ENCODE data around the gene PLEKHO1. TPM values are rescaled to one million over a fixed set of nuclear protein-coding genes. Genes with fewer than 3 reads are reported as not detected.

The PLEKHO1 gene
- total RNA-seq, 3 donors from 2014 or later (not counting 1 experiment from before 2014, with no cell fraction given): 53.3 to 73.8 (median 64.6) TPM

DNA sequence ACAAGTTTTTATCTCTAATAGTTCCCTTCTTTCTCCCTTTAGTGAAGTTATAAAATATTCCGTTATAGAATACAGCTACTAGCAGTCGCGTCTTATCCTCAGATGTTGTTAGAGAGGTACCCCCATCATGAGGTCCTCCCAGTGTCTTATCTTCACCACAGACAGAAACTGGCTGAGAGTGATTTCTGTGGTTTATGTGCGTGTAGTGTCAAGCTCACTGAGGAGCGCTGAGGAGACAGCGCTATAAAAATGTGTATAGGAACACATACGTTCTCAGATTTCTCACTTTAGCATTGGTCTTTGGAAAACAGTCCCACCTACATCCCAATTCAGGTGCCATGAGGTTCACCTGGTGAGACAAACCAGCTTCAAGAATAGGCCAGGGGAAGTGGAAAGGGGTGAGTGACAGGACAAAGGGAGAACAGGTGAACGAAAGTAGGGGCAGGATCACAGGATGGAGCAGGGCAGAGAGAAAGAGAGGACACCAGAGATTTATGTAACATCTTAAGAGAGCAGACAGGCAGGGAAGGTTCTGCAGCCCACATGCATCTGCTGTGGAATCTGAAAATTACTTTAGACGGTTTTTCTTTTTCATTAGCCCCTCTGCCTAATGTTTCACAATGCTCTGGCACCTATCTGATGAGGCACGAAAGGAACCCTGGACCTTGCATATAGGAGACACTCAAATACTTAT, 2.7 kb upstream of the PLEKHO1 start:
- intact Hi-C loops (cut with micrococcal nuclease): loop anchor here (5.0 kb wide), 1 partner anchor 35 kb away; no protein-coding TSS in a partner anchor
- peak in 1 of 2 donors; percentile 41 for DNase-seq
- H3K27ac ChIP-seq (ENCODE audit: low read length): no peak overlapping the region

DNA sequence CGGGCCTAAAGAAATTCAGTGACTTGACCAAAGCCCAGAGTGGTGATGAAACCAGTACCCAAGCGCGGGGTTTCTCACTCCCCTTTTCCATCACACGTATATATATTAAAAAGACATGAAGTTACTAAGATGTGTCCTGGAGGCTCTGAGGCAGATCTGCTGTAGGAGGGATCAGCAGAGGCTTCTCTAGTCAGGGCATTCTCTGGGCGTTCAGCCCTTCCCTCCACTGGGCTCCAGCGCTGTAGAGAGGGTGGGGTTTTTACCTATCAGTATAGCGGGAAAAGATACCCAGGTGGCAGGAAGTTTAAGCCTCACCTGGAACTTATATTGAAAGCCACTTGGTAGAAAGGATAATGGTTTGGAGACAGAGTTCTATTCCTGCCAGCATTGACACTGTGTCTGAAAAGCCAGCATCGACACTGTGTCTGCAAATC, 862 bp upstream of the PLEKHO1 start:
- WGBS (ENCODE audit: insufficient coverage): 36% methylated on average over 4 of the region's 8 CpGs
- H3K36me3 Mint-ChIP-seq: no peaks in the 10 kb centered on the region
- H3K9me3 Mint-ChIP-seq: no peaks in the 10 kb centered on the region
- peak overlapping the region; percentile 69 for H3K27ac ChIP-seq (ENCODE audit: low read length)
- peaks cover 27% of the 10 kb centered on the region for H3K4me1 ChIP-seq (ENCODE audit: control insufficient read depth, insufficient read depth, low read length)
- intact Hi-C loops (cut with micrococcal nuclease): loop anchor here (5.0 kb wide), 1 partner anchor 37 kb away; no protein-coding TSS in a partner anchor
- peak in 1 of 2 donors; percentile 31 for DNase-seq
- no peak for ATAC-seq
- H3K36me3 ChIP-seq (ENCODE audit: control insufficient read depth, insufficient read depth, low read length): peaks cover 5% of the 10 kb centered on the region
- H3K27ac Mint-ChIP-seq: peak overlapping the region; percentile 76 to 92
- H3K27me3 Mint-ChIP-seq (ENCODE audit: low read depth in 2 of 2): no peaks in the 10 kb centered on the region
- peaks cover 32 to 40% of the 10 kb centered on the region in 2 donors for H3K4me1 Mint-ChIP-seq
- no peaks in the 10 kb centered on the region for H3K9me3 ChIP-seq (ENCODE audit: control insufficient read depth, insufficient read depth, low read length)
- H3K27me3 ChIP-seq (ENCODE audit: control insufficient read depth, insufficient read depth, low read length): no peaks in the 10 kb centered on the region
- peak overlapping the region; percentile 92 for H3K4me3 Mint-ChIP-seq
- TF ChIP-seq, protein P1, sequence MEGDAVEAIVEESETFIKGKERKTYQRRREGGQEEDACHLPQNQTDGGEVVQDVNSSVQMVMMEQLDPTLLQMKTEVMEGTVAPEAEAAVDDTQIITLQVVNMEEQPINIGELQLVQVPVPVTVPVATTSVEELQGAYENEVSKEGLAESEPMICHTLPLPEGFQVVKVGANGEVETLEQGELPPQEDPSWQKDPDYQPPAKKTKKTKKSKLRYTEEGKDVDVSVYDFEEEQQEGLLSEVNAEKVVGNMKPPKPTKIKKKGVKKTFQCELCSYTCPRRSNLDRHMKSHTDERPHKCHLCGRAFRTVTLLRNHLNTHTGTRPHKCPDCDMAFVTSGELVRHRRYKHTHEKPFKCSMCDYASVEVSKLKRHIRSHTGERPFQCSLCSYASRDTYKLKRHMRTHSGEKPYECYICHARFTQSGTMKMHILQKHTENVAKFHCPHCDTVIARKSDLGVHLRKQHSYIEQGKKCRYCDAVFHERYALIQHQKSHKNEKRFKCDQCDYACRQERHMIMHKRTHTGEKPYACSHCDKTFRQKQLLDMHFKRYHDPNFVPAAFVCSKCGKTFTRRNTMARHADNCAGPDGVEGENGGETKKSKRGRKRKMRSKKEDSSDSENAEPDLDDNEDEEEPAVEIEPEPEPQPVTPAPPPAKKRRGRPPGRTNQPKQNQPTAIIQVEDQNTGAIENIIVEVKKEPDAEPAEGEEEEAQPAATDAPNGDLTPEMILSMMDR (IDR thresholded peaks at IDR 0.05): no peak
- peak overlapping the region; percentile 79 for H3K4me3 ChIP-seq (ENCODE audit: low read length)

More for the DNA sequence above, 2.7 kb upstream of the PLEKHO1 start:
- TF ChIP-seq, protein P1 (IDR thresholded peaks at IDR 0.05): no peak
- H3K4me3 Mint-ChIP-seq: peak overlapping the region; percentile 8
- peak overlapping the region; percentile 2 to 43 for H3K27ac Mint-ChIP-seq
- no peak for ATAC-seq
- peaks cover 23% of the 10 kb centered on the region for H3K4me1 ChIP-seq (ENCODE audit: control insufficient read depth, insufficient read depth, low read length)
- no peak overlapping the region for H3K4me3 ChIP-seq (ENCODE audit: low read length)
- H3K27me3 Mint-ChIP-seq (ENCODE audit: low read depth in 2 of 2): no peaks in the 10 kb centered on the region
- peaks cover 31% of the 10 kb centered on the region in 2 donors for H3K4me1 Mint-ChIP-seq
- H3K27me3 ChIP-seq (ENCODE audit: control insufficient read depth, insufficient read depth, low read length): no peaks in the 10 kb centered on the region
- H3K36me3 Mint-ChIP-seq: no peaks in the 10 kb centered on the region
- no peaks in the 10 kb centered on the region for H3K9me3 ChIP-seq (ENCODE audit: control insufficient read depth, insufficient read depth, low read length)
- WGBS (ENCODE audit: insufficient coverage): 31% methylated on average over 7 of the region's 10 CpGs
- H3K36me3 ChIP-seq (ENCODE audit: control insufficient read depth, insufficient read depth, low read length): no peaks in the 10 kb centered on the region
- no peaks in the 10 kb centered on the region for H3K9me3 Mint-ChIP-seq

DNA sequence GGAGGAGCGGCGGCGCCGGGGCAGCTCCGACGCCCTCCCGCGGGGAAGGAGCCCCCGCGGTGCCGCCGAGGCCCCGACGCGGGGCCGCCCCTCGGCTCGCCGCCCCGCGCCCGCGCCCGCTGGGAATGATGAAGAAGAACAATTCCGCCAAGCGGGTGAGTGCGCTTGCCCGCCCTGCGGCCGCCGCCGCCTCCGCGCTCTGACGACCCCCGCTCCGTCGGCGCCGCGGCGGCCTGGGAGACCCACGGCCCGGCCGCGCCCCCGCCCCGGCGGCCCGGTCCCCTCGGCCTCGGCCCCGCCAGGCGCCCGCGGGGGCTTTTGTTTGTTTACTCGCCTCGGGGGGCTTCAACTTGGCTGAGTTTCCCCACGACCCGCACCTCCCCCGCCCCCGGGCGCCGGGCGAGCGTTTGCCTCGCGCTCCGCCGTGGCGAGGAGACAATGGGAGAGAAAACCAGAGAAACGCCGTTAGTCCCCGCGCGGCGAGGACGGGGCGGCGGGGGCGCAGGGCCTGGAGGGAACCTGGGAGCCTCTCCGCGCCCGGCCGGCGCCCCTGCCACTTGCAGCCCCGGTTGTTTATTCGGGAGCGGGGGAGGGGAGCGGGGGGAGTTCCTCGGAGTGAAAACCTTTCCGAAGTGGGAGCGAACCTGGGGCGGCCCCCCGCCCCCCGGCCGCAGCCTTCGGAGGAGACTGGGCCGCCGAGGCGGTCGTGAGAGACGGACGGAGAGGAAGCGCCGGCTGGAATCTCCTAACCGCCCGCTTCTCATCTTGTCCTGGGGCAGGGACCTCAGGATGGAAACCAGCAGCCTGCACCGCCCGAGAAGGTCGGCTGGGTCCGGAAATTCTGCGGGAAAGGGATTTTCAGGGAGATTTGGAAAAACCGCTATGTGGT, 661 bp downstream of the PLEKHO1 start:
- Histone ChIP-seq H3K4me1 (ENCODE audit: control insufficient read depth, insufficient read depth, low read length) (peaks cover 32% of the 10 kb centered on the region), H3K4me3 (ENCODE audit: low read length) (peak overlapping the region; percentile 79), H3K9me3 (ENCODE audit: control insufficient read depth, insufficient read depth, low read length) (no peaks in the 10 kb centered on the region), H3K27ac (ENCODE audit: low read length) (peak overlapping the region; percentile 79), H3K36me3 (ENCODE audit: control insufficient read depth, insufficient read depth, low read length) (peaks cover 18% of the 10 kb centered on the region), H3K27me3 (ENCODE audit: control insufficient read depth, insufficient read depth, low read length) (no peaks in the 10 kb centered on the region)
- peak in 1 of 2 donors; percentile 51 for DNase-seq
- H3K9me3 Mint-ChIP-seq: no peaks in the 10 kb centered on the region
- peaks cover 32 to 53% of the 10 kb centered on the region in 2 donors for H3K4me1 Mint-ChIP-seq
- ATAC-seq: no peak
- WGBS (ENCODE audit: insufficient coverage): under 1% methylated on average over 114 of the region's 114 CpGs
- peak overlapping the region; percentile 88 to 95 for H3K27ac Mint-ChIP-seq
- TF ChIP-seq, protein P1 (IDR thresholded peaks at IDR 0.05): no peak
- no peaks in the 10 kb centered on the region for H3K27me3 Mint-ChIP-seq (ENCODE audit: low read depth in 2 of 2)
- no peaks in the 10 kb centered on the region for H3K36me3 Mint-ChIP-seq
- intact Hi-C loops (cut with micrococcal nuclease): loop anchor here (5.0 kb wide), 2 partner anchors 37 to 83 kb away; partner anchors contain the start of gene VPS45
- H3K4me3 Mint-ChIP-seq: peak overlapping the region; percentile 96
